ACC112 (cell line): ENCODE results near the gene OR8I2.
"Not testable (repeated sequence)": the region's sequence is repeated elsewhere in the genome, so short reads cannot be mapped to it uniquely, and the experiment has no call there.

Source experiments
- H2AFZ ChIP-seq: fragments of 200-600 bp; sonication (generic); one replicate; pipeline ENCODE4 v1.6.0; 2017; ENCODE audit warnings: antibody characterized with exemption, low read length; ENCODE audit not compliant: unreplicated experiment
- H3K27ac ChIP-seq: fragments of 200-600 bp; sonication (generic); 2 replicates; pipeline ENCODE4 v1.5.1; 2014; ENCODE audit warnings: low read depth, mild to moderate bottlenecking, antibody characterized with exemption, low read length, moderate library complexity
- H3K27me3 ChIP-seq: fragments of 200-600 bp; sonication (generic); 2 replicates; pipeline ENCODE4 v1.6.1; 2014; ENCODE audit warnings: mild to moderate bottlenecking, antibody characterized with exemption, low read length, moderate library complexity, mixed read lengths; ENCODE audit not compliant: insufficient read depth
- H3K36me3 ChIP-seq: fragments of 200-600 bp; sonication (generic); 2 replicates; pipeline ENCODE4 v1.6.1; 2016; ENCODE audit warnings: mild to moderate bottlenecking, antibody characterized with exemption, low read length, moderate library complexity, mixed read lengths; ENCODE audit not compliant: insufficient read depth
- H3K4me1 ChIP-seq: fragments of 200-600 bp; sonication (generic); one replicate; pipeline ENCODE4 v1.6.1; 2016; ENCODE audit warnings: low read length, mixed read lengths; ENCODE audit not compliant: insufficient read depth, unreplicated experiment, control insufficient read depth
- H3K4me3 ChIP-seq: fragments of 200-600 bp; sonication (generic); 2 replicates; pipeline ENCODE4 v1.5.1; 2014; ENCODE audit warnings: mild to moderate bottlenecking, low read depth, low read length
- H3K79me2 ChIP-seq: fragments of 200-600 bp; sonication (generic); one replicate; pipeline ENCODE4 v1.6.0; 2016; ENCODE audit warnings: low read length; ENCODE audit not compliant: control insufficient read depth, unreplicated experiment, insufficient read depth

Gene OR8I2

GRCh38 chr11:56093008-56093407 is at the start of gene OR8I2:
OR8I2 (plus strand) TSS chr11:56093308; CDS start chr11:56093308, 0 bp downstream.
- Histone ChIP-seq H2AFZ (no peak within 1 kb of the TSS), H3K27me3 (no peaks in the 10 kb centered on the region), H3K4me1 (no peaks in the 10 kb centered on the region), H3K4me3 (no peak within 1 kb of the TSS), H3K36me3 (no peaks in the 10 kb centered on the region), H3K79me2 (no peaks in the 10 kb centered on the region), H3K27ac (no peak within 1 kb of the TSS)

DNA sequence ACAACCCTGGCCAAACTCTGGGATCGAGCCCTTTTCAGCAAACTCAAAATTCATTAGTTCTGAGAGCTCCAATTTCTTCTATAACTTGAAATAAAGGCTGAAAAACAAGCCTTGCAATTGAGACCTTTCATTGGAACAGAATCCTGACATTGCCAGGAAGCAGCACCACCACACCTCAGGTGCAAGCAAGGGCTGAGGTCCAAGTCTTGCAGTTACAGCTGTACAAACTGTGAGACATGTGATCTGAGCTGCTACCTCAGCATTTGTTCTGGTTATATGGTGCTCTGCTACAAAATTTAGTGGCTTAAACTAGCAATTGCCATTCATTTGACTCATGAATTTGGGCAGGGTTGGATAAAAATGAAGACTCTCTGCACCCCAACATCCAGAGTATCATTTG is 47.6 kb upstream of the OR8I2 start:
- H3K27me3 ChIP-seq: no peaks in the 10 kb centered on the region
- no peaks in the 10 kb centered on the region for H3K36me3 ChIP-seq
- H3K4me1 ChIP-seq: no peaks in the 10 kb centered on the region
- no peak overlapping the region for H3K4me3 ChIP-seq
- H3K79me2 ChIP-seq: no peaks in the 10 kb centered on the region
- no peak overlapping the region for H2AFZ ChIP-seq
- no peak overlapping the region for H3K27ac ChIP-seq

DNA sequence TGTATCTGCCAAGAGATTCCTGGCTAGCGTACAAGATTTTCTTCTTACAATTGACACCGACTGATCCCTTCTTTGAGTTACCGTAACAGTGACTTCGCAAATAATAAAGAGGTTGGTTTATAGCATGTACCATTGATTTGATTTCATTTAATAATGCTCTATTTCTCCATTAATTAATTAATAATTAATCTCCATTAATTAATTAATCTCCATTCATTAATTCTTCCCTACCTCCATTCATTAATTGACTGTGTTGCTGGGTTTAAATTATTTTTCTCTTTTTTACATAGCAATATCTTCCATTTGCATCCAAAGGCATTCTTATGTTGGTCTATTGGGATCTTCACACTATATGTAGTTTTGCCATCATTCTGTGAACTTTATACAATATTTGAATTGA is 44.6 kb upstream of the OR8I2 start:
- Histone ChIP-seq H3K36me3 (no peaks in the 10 kb centered on the region), H2AFZ (no peak overlapping the region), H3K27ac (no peak overlapping the region), H3K79me2 (no peaks in the 10 kb centered on the region), H3K4me1 (no peaks in the 10 kb centered on the region), H3K27me3 (no peaks in the 10 kb centered on the region), H3K4me3 (no peak overlapping the region)

- Histone ChIP-seq H2AFZ (no peak overlapping the region), H3K27me3 (no peaks in the 10 kb centered on the region), H3K4me3 (no peak overlapping the region), H3K4me1 (no peaks in the 10 kb centered on the region), H3K27ac (no peak overlapping the region), H3K79me2 (no peaks in the 10 kb centered on the region), H3K36me3 (no peaks in the 10 kb centered on the region)
Observed at GRCh38 chr11:56049487-56049886, 43.6 kb upstream of the OR8I2 start.

DNA sequence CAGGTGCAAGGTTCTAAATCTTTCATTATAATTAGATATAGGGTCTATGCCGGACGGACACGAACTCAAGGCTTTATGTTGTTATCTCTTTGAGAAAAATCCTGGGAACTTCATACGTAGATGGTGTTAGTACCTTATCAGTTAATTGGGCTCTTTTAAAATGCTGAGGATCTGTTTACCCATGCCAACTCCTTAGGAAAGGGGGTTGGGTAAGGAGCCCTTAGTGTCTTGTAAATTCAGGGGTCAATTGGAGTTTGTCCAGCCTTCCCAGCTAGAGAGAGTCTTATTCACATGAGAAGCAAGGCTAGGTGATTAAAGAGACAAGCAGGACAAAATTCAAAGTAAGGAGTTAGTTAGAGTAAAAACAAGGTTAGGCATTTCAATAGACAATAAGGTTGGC is 36.7 kb upstream of the OR8I2 start:
- not testable (repeated sequence) for H2AFZ ChIP-seq, H3K36me3 ChIP-seq, H3K27ac ChIP-seq, H3K4me3 ChIP-seq, H3K27me3 ChIP-seq, H3K4me1 ChIP-seq, H3K79me2 ChIP-seq

DNA sequence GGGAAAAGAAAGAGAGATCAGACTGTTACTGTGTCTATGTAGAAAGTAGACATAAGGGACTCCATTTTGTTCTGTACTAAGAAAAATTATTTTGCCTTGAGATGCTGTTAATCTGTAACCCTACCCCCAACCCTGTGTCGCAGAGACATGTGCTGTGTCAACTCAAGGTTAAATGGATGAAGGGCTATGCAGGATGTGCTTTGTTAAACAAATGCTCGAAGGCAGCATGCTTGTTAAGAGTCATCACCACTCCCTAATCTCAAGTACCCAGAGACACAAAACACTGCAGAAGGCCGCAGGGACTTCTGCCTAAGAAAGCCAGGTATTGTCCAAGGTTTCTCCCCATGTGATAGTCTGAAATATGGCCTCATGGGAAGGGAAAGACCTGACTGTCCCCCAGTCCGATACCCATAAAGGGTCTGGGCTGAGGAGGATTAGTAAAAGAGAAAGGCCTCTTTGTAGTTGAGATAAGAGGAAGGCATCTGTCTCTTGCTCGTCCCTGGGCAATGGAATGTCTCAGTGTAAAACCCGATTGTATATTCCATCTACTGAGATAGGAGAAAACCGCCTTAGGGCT is 35.4 kb upstream of the OR8I2 start:
- not testable (repeated sequence) for H3K79me2 ChIP-seq, H3K4me3 ChIP-seq, H3K36me3 ChIP-seq, H2AFZ ChIP-seq, H3K27me3 ChIP-seq, H3K27ac ChIP-seq, H3K4me1 ChIP-seq

DNA sequence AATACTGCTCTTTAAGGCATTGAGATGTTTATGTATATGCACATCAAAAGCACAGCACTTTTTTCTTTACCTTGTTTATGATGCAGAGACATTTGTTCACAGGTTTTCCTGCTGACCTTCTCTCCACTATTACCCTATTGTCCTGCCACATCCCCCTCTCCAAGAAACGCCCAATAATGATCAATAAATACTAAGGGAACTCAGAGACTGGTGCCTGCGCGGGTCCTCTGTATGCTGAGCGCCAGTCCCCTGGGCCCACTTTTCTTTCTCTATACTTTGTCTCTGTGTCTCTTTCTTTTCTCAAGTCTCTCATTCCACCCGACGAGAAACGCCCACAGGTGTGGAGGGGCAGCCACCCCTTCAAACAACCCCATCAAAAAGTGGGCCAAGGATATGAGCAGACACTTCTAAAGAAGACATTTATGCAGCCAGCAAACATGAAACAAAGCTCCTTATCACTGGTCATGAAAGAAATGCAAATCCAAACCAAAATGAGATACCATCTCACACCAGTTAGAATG is 34.8 kb upstream of the OR8I2 start:
- H3K79me2 ChIP-seq, H3K36me3 ChIP-seq, H3K27ac ChIP-seq, H2AFZ ChIP-seq, H3K27me3 ChIP-seq, H3K4me3 ChIP-seq, H3K4me1 ChIP-seq: not testable (repeated sequence)

DNA sequence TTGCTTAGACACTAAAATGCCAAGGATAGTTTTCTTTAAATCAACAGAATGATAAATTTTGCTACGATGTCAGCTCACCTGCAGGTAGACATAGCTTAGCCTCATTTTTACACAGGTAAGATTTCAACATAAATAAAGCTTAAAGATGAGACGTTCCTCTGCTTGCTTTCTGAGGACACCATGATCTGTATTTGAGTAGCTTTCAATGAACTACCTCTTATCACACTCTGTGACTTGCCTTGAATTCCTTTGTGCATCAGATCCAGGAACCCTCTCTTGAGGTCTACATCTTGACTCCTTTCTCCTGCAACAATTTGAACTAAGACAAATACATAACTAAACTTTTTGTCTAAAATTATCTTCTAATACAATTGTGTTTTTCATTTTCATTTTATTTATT is 26.1 kb upstream of the OR8I2 start:
- no peak overlapping the region for H2AFZ ChIP-seq

DNA sequence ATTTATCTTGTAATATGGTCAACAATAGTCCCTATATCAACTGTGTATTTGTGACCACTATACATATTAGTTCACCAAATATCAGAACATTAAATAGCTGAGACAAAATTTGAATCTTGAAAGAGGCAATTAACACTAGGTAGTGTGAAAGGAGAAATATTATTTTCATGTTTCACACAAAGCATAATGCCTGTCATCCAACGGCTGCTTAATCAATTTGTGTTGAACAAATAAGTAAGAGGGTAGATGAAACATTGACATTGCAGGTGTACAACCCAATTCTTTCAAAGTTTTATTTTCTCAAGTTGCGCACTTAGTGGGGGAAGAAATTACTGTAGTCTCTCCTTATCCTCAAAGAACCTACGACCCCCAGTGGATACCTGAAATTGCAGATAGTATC is 3.4 kb upstream of the OR8I2 start:
- Histone ChIP-seq H3K27ac (no peak overlapping the region), H3K27me3 (no peaks in the 10 kb centered on the region), H3K4me3 (no peak overlapping the region), H3K79me2 (no peaks in the 10 kb centered on the region), H3K4me1 (no peaks in the 10 kb centered on the region), H3K36me3 (no peaks in the 10 kb centered on the region), H2AFZ (no peak overlapping the region)

More for the DNA sequence above, 26.1 kb upstream of the OR8I2 start:
- Histone ChIP-seq H3K27ac (no peak overlapping the region), H3K79me2 (no peaks in the 10 kb centered on the region), H3K4me3 (no peak overlapping the region), H3K4me1 (no peaks in the 10 kb centered on the region), H3K27me3 (no peaks in the 10 kb centered on the region), H3K36me3 (no peaks in the 10 kb centered on the region)

- H3K27me3 ChIP-seq: no peaks in the 10 kb centered on the region
- no peaks in the 10 kb centered on the region for H3K4me1 ChIP-seq
- H3K27ac ChIP-seq: no peak within 1 kb of the TSS
- no peak within 1 kb of the TSS for H3K4me3 ChIP-seq
- H3K79me2 ChIP-seq: no peaks in the 10 kb centered on the region
- H2AFZ ChIP-seq: no peak within 1 kb of the TSS
- H3K36me3 ChIP-seq: no peaks in the 10 kb centered on the region
Observed at GRCh38 chr11:56103210-56103737, 10.2 kb downstream of the OR8I2 start, which contains the start of gene OR8H2. OR8H2 (plus strand) TSS chr11:56103687; CDS start chr11:56105043, 1,356 bp downstream.

GRCh38 chr11:56122073-56122472 is 29.0 kb downstream of the OR8I2 start, which contains the start of gene OR8H3:
OR8H3 (plus strand) TSS chr11:56122373; CDS start chr11:56122373, 0 bp downstream.
- Histone ChIP-seq H3K27ac (no peak within 1 kb of the TSS), H3K4me1 (no peaks in the 10 kb centered on the region), H3K79me2 (no peaks in the 10 kb centered on the region), H2AFZ (no peak within 1 kb of the TSS), H3K4me3 (no peak within 1 kb of the TSS), H3K27me3 (no peaks in the 10 kb centered on the region), H3K36me3 (no peaks in the 10 kb centered on the region)
